NCI-H2029 treated with DMSO at 0.1 percent for 48 hours (cell line): ENCODE data around the gene RBAK.
"Not testable (repeated sequence)": the region's sequence is repeated elsewhere in the genome, so short reads cannot be mapped to it uniquely, and the experiment has no call there.

Experiments used
- DNase-seq: peaks from one replicate; lab custom pipeline; 2025; lab: John Stamatoyannopoulos, UW

Gene RBAK

DNA sequence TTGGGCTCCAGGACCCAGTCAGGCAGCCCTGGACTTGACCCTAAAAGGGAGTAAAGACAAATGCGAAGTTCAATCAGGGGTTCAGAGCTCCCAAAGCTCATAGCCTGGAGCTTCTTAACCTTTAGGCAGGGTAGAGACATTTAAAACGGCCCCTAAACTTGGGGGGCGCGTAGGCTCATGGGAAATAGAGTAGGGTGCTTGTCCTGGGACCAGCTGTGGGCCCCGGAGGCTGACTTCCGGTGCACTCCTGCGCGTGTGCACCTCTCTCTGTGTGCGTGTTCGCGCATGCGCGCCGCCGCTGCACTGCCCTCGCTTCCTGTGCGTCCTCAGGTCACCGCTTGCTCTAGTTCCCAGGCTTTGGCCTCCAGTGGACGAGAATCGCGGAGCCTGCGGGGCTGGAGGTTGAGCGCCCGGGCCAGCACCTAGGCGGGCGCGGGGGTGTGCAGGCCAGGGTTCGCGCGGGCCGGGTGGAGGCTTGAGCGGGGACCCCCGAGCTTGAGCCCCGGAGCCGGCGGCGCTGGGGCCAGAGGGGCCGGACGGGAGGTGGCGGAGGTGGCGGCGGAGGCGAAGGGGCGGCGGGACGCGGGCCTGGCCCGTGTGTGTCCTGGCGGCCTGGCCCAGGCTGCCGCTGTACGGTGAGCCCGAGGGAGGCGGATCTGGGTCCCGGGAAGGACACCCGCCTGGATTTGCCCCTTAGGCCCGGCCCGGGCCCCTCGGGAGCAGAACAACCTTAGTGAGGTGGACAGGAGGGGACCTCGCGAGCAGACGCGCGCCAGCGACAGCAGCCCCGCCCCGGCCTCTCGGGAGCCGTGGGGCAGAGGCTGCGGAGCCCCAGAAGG lies at the start of gene RBAK:
TSS of gene RBAK (plus strand) at position 303 of the 839 bp plus-strand sequence. CDS start 2,217 bp downstream, outside the sequence.
- DNase-seq: peak; percentile 25

DNA sequence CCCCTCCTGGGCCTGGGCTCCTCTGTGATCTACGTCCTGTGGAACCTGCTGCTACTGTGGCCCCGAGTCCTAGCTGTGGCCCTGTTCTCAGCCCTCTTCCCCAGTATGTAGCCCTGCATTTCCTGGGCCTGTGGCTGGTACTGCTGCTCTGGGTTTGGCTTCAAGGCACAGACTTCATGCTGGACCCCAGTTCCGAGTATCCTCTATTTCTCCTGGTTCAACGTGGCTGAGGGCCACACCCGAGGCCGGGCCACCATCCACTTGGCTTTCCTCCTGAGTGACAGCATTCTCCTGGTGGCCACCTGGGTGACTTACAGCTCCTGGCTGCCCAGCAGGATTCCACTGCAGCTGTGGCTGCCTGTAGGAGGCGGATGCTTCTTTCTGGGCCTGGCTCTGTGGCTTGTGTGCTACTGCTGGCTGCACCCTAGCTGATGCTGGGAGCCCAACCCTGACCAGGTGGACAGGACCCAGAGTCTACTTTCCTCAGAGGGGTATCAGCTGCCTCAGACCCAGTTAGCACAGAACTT lies 48.9 kb upstream of the RBAK start:
- no peak for DNase-seq

GRCh38 chr7:4998244-4998643 lies 47.4 kb upstream of the RBAK start:
- DNase-seq: no peak

GRCh38 chr7:4998910-4999309 lies 46.8 kb upstream of the RBAK start:
- DNase-seq: no peak

DNA sequence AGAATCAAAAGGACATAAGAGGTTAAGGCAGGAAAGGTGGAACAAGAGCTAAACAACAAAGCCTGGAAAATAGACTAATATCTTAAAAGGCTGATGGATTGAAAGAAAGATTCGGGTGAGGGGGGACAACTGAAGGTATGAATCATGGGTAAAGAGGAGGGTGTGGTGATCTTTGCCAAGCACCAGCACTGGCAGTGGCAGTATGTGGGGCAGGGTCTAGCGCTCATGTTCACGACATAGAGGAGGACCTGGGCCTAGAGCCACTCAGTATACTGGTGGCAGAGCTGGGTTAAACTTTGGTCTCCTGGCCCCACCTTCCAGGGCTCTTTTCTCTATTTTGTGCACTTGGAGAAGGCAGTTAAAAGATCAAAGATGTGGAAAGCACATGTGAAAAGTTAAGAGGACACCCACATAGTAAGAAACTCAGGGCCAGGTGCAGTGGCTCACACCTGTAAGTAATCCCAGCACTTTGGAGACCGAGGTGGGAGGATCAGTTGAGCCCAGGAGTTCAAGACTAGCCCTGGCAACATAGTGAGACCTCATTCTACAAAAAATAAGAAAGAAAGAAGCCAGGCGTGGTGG lies 46.2 kb upstream of the RBAK start:
- DNase-seq: no peak

DNA sequence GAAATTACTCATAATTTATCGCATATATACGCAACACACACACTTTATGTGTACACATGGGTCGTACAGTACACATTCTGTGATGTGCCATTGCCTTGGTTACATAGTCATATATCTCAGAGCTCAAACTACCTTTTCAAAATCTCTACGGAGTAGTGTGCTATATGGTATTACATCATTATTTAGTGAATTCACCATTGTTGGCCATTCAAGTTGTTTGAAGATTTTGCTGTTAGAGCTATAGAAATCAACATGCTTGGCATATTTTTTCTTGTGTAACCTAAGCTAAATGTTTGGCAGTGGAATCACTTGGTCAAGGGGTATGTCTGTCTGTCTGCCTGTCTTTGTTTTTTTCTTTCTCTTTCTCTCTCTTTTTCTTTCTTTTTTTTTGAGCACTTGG lies 44.7 kb upstream of the RBAK start:
- no peak for DNase-seq

DNA sequence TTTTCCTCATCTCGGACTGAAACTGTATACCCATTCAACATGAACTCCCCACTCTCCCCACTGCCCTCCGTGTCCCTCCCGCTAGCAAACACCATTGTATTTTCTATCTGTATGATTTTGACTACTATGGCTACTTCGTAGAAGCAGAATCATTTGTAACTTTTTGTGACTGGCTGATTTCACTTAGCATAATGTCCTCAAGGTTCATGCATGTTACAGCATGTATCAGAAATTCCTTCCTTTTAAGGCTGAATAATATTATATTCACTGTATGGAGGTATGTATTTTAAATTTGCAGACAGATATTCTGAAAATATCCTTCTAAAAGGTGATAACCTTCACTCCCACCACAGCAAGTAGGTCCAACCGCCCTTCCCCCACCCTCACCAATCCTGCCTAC lies 43.7 kb upstream of the RBAK start:
- no peak for DNase-seq

DNA sequence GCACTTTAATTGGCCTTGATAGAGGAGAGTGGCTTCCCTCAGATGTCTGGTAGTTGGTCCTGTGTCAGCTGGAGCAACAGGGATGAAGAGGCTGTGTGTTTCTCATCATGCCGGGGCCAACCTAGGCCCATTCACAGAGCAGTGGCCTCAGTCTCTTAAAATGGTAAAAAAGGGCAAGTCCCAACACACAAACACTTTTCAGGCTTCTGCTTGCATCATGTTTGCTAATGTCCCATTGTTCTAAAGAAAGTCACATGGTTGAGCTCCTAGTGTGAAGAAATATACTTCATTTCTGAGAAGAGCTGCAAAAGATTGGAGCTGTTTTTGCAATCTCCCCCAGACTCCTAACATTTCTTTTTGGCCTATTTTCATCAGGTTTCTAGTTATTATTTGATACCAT lies 40.6 kb upstream of the RBAK start:
- no peak for DNase-seq

DNA sequence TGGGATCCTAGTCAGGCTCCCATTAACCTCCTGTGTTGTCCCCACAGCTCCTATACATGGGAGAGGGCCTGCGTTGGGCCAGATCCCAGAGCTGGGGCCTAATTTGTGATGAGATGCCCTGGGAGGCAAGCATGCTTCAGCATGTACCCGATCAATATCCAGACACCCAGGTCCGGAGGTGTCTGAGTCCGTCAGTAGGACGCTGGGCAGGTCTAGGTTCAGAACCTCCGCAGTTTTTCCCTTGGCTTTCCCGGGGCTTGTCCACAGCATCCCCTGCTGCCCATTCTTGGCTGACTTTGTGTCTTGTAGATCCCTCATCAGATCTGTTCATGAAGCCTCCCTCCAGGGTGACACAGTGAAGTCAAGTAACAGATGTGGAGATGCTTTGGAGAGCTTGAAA lies 32.7 kb upstream of the RBAK start:
- DNase-seq: no peak

DNA sequence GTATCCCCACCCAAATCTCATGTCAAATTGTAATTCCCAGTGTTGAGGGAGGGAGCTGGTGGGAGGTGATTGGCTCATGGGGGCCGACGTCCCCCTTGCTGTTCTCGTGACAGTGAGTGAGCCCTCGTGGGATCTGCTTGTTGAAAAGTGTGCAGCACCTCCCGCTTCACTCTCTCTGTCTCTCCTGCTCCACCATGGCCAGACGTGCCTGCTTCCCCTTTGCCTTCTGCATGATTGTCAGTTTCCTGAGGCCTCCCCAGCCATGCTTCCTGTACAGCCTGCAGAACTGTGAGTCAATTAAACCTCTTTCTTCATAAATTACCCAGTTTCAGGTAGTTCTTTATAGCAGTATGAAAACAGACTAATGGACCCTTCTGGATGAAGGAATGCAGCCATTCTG lies 29.7 kb upstream of the RBAK start:
- not testable (repeated sequence) for DNase-seq

DNA sequence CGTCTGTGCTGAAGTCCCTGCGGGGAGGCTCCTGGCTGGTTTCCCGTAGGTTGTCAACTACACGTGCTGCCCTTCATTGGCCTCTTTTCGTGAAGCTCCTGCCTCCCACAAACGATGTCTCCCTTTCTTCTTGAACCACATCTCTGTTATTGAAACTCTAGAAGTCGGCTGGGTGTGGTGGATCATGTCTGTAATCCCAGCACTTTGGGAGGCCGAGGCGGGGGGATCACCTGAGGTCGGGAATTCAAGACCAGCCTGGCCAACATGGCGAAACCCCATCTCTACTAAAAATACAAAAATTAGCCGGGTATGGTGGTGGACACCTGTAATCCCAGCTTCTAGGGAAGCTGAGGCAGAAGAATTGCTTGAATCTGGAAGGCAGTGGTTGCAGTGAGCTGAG lies 28.0 kb upstream of the RBAK start:
- DNase-seq: not testable (repeated sequence)

DNA sequence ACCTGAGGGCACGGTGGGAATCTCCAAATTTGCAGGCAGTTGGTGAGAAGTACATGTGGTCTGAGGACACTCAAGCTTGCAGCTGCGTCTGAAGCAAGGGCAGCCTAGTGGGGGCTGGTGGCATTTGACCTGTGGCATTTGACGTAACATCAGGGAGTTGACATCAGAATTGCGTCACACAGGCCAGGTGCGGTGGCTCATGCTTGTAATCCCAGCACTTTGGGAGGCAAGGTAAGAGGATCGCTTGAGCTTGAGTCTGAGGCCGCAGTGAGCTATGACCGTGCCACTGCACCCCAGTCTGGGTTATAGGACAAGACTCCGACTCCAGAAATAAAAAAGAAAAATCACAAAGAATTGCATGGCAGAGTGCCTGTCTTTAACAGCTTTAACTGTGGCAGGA lies 25.6 kb upstream of the RBAK start:
- DNase-seq: no peak

DNA sequence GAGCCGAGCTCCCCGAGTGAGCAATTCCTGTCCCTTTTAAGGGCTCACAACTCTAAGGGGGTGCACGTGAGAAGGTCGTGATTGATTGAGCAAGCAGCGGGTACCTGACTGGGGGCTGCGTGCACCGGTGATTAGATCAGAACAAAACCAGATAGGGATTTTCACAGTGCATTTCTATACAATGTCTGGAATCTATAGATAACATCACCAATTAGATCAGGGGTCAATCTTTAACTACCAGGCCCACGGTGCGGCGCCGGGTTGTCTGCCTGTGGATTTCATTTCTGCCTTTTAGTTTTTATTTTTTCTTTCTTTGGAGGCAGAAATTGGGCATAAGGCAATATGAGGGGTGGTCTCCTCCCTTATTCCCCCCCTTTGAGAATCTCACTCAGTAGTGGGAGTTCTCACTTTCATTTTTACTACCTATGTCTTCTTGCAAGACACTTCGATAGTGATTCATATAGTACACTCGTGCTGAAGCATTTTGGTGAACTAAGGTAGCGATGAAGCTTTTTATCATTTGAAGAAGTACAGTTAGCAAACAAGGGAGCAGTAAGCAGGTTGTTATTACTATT lies 24.6 kb upstream of the RBAK start:
- DNase-seq: not testable (repeated sequence)

GRCh38 chr7:5023626-5024025 lies 22.0 kb upstream of the RBAK start:
- not testable (repeated sequence) for DNase-seq

GRCh38 chr7:5027796-5028410 lies 17.8 kb upstream of the RBAK start:
- DNase-seq: not testable (repeated sequence)

DNA sequence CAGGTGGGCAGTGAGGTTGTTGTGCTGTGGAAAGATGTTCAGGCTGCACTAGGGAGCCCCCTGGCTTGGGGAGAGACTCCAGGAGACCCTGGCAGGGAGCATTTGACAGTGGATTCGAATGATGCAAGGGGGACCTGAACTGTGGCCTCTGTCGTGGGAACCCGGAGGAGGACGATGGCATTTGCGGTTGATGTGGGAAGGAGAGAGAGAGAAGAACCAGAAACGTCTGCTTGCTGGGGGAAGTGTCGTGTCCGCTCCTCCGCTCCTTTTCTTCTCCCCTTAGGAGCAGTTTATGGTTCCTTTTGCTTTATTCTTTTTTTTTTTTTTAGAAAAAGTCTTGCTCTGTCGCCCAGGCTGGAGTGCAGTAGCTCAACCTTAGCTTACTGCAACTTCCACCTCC lies 12.5 kb upstream of the RBAK start:
- not testable (repeated sequence) for DNase-seq

DNA sequence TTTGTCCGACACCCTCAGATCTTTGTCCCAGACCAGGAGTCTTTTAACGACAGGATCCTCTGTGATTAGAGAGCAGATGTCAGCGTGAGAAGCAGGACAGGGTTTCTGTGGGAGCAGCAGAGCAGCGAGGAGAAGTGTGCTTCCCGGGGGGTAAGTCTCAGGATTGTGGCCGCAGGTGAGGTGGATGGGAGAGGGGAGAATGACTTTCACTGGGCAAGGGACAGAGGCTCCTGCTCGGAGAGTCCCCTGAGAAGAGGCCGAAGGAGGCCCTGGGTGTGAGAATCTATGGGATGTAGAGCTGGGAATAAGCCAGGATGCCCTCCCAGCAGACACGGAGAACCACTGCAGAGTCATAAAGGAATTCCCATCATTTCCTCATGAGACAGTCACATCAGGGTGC lies 10.4 kb upstream of the RBAK start:
- no peak for DNase-seq

DNA sequence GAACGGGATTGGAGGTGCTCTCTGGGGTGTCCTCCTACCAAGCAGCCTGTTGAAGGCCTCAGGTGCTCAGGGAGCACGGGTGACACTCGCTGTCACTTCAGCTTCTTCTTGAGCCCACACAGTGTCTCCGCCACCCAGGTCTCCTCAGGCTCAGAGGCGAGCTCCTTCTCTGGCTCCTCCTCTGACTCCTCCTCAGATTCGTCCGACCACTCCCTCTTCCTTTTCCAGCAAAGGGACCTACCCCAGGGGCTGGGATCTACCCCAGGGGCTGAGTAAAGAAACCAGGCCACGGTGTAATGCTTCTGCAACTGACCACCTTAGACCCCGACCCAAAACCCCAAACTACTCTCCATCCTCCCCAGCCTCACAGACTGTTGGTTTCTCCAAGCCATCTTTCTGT lies 9.2 kb upstream of the RBAK start:
- DNase-seq: no peak

GRCh38 chr7:5041047-5041446 lies 4.6 kb upstream of the RBAK start:
- DNase-seq: no peak

GRCh38 chr7:5043661-5044060 lies 2.0 kb upstream of the RBAK start:
- DNase-seq: no peak

DNA sequence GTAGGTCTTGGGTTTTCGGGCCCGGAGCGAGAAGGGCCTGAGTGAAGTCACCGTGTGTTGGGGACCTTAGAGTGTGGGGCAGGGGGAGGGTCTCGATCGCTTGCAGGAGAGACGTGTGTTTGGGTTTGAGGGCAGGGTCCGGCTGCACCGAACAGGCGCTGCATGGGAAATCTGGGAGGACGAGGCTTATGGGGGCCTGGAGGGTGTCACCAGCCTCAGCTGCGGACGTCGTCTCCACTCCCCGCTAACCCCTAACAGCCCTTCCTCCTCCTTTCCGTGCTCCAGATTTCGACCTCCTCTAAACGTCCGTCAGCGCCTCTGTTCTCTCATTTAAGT lies 705 bp downstream of the RBAK start:
- DNase-seq: not testable (repeated sequence)

DNA sequence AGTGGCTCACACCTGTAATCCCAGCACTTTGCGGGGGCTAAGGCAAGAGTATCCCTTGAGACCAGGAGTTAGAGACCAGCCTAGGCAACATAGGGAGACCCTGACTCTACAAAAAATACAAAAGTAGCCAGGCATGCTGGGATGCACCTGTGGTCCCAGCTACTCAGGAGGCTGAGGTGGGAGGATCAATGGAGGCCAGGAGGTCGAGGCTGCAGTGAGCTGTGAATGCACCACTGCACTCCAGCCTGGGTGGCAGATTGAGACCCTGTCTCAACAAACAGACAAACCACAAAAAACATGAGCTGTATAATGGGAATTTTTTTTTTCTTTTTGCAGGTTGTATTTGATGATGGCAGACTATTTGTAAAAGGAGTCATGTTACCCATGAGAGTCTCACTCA lies 1.5 kb downstream of the RBAK start:
- DNase-seq: not testable (repeated sequence)

DNA sequence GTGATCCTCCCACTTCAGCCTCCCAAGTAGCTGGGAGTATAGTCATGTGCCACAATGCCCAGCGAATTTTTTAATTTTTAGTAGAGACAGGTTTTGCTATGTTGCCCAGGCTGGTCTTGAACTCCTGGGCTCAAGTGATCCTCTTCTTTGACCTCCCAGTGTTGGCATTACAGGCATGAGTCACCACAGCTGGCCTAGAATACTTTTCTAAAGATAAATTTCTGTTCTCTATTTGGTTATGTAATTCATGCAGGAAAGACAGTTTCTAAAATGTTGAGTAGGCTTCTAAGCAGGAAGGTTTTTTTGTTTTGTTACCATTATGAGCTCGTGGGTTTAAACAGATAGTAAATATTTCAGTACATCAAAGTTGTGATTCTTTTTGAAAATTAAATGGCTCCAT lies 5.0 kb downstream of the RBAK start:
- DNase-seq: no peak
